Endometrium (tissue), 2 donors: Measurements from ENCODE around the gene ING1.
"Not testable (repeated sequence)": the region's sequence is repeated elsewhere in the genome, so short reads cannot be mapped to it uniquely, and the experiment has no call there.

Experiments
- FAIRE-seq: peaks from 2 replicates; lab custom pipeline; 2012; peaks lifted over from hg19 to GRCh38; lab: Jason Lieb, UNC
- donor health status: control.
- donor health status: control.

ING1 gene

GRCh38 chr13:110715395-110716246 is 2.1 kb downstream of the ING1 start:
- FAIRE-seq, result peak; percentile 100

- FAIRE-seq, result no peak
Measured at GRCh38 chr13:110716247-110716515, 2.7 kb downstream of the ING1 start.

GRCh38 chr13:110719036-110719710 is 5.7 kb downstream of the ING1 start:
- FAIRE-seq, result no peak

GRCh38 chr13:110722971-110723370 is 9.5 kb downstream of the ING1 start:
- FAIRE-seq, result no peak

GRCh38 chr13:110723598-110723997 is 10.1 kb downstream of the ING1 start:
- FAIRE-seq, result no peak

GRCh38 chr13:110726153-110726552 is 12.7 kb downstream of the ING1 start:
- not testable (repeated sequence) for FAIRE-seq

- FAIRE-seq, result no peak
Measured at GRCh38 chr13:110726726-110727125, 13.2 kb downstream of the ING1 start.

GRCh38 chr13:110731072-110731471 is 17.6 kb downstream of the ING1 start:
- FAIRE-seq, result no peak

GRCh38 chr13:110734561-110734960 is 21.1 kb downstream of the ING1 start:
- FAIRE-seq, result no peak

GRCh38 chr13:110737555-110737954 is 24.1 kb downstream of the ING1 start:
- FAIRE-seq, result no peak

GRCh38 chr13:110743687-110744086 is 30.2 kb downstream of the ING1 start:
- no peak for FAIRE-seq

GRCh38 chr13:110746438-110746837 is 32.9 kb downstream of the ING1 start:
- no peak for FAIRE-seq

GRCh38 chr13:110748271-110748670 is 34.8 kb downstream of the ING1 start:
- FAIRE-seq, result no peak

GRCh38 chr13:110756219-110756631 is 42.7 kb downstream of the ING1 start:
- no peak for FAIRE-seq

GRCh38 chr13:110757296-110757695 is 43.8 kb downstream of the ING1 start:
- FAIRE-seq, result no peak

- no peak for FAIRE-seq
Measured at GRCh38 chr13:110758195-110758805, 44.8 kb downstream of the ING1 start.

GRCh38 chr13:110759710-110760109 is 46.2 kb downstream of the ING1 start:
- FAIRE-seq, result no peak

- no peak for FAIRE-seq
Measured at GRCh38 chr13:110760611-110761010, 47.1 kb downstream of the ING1 start.

- no peak for FAIRE-seq
Measured at GRCh38 chr13:110766671-110767430, 53.4 kb downstream of the ING1 start.

- FAIRE-seq, result no peak
Measured at GRCh38 chr13:110767476-110767875, 54.0 kb downstream of the ING1 start.

GRCh38 chr13:110769097-110769496 is 55.6 kb downstream of the ING1 start:
- FAIRE-seq, result no peak

GRCh38 chr13:110770678-110771077 is 57.2 kb downstream of the ING1 start:
- no peak for FAIRE-seq

GRCh38 chr13:110771194-110771593 is 57.7 kb downstream of the ING1 start:
- FAIRE-seq, result no peak
